RWPE1 (cell line): Measurements from ENCODE around the gene NRIP1.

ENCODE experiments used
- CTCF ChIA-PET: fragments of 350-600 bp; sonication (Branson Sonifier 250); formaldehyde crosslinking; extraction: SDS; loops from one replicate; lab custom pipeline; 2021; lab: Yijun Ruan, JAX
- POLR2A ChIA-PET: fragments of 400-600 bp; formaldehyde crosslinking; extraction: SDS; loops from one replicate; lab custom pipeline; 2020; ENCODE audit warnings: antibody characterized with exemption; ENCODE audit not compliant: low non-redundant PET; lab: Yijun Ruan, JAX
- DNase-seq: peaks from one replicate; pipeline ENCODE4 v3.0.0; 2012; ENCODE audit warnings: low spot score
- H3K27ac ChIP-seq: fragments of 450-650 bp; 2 replicates; pipeline ENCODE4 v1.5.1; 2017
- TF ChIP-seq, protein P1 (sequence below): fragments of 450-650 bp; conservative IDR thresholded peaks from 2 replicates; pipeline ENCODE4 v1.5.1; 2017; ENCODE audit warnings: low read depth, mild to moderate bottlenecking

NRIP1 gene

GRCh38 chr21:15058854-15059263 is 5.9 kb downstream of the NRIP1 start:
- TF ChIP-seq, protein P1, sequence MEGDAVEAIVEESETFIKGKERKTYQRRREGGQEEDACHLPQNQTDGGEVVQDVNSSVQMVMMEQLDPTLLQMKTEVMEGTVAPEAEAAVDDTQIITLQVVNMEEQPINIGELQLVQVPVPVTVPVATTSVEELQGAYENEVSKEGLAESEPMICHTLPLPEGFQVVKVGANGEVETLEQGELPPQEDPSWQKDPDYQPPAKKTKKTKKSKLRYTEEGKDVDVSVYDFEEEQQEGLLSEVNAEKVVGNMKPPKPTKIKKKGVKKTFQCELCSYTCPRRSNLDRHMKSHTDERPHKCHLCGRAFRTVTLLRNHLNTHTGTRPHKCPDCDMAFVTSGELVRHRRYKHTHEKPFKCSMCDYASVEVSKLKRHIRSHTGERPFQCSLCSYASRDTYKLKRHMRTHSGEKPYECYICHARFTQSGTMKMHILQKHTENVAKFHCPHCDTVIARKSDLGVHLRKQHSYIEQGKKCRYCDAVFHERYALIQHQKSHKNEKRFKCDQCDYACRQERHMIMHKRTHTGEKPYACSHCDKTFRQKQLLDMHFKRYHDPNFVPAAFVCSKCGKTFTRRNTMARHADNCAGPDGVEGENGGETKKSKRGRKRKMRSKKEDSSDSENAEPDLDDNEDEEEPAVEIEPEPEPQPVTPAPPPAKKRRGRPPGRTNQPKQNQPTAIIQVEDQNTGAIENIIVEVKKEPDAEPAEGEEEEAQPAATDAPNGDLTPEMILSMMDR = no peak
- peak; percentile 2 for DNase-seq
- POLR2A ChIA-PET = interaction anchor here (0.6 kb wide), 1 partner anchor 327 kb away, joined by 5 read pairs; no protein-coding TSS in a partner anchor
- H3K27ac ChIP-seq = no peak overlapping the region
- CTCF ChIA-PET = interaction anchor here (0.6 to 1.2 kb wide), 3 partner anchors 9 to 499 kb away, joined by 3 to 4 read pairs (median 3); no protein-coding TSS in a partner anchor

- no peak for DNase-seq
- H3K27ac ChIP-seq = no peak overlapping the region
- ChIA-PET CTCF (no interaction called here), POLR2A (no interaction called here)
- TF ChIP-seq, protein P1 = no peak
These were observed 7.5 kb downstream of the NRIP1 start for GRCh38 chr21:15057285-15057684.

- TF ChIP-seq, protein P1 = no peak
- ChIA-PET CTCF (no interaction called here), POLR2A (no interaction called here)
- no peak for DNase-seq
- H3K27ac ChIP-seq = no peak overlapping the region
These were observed 10.1 kb downstream of the NRIP1 start for GRCh38 chr21:15054606-15055239.

- POLR2A ChIA-PET = no interaction called here
- no peak overlapping the region for H3K27ac ChIP-seq
- TF ChIP-seq, protein P1 = no peak
- CTCF ChIA-PET = interaction anchor here (0.5 kb wide), 1 partner anchor 138 kb away, joined by 5 read pairs; no protein-coding TSS in a partner anchor
- DNase-seq = no peak
These were observed 10.7 kb downstream of the NRIP1 start for GRCh38 chr21:15054089-15054488.

- no peak overlapping the region for H3K27ac ChIP-seq
- ChIA-PET CTCF (interaction anchor here (0.5 kb wide), 1 partner anchor 138 kb away, joined by 5 read pairs; no protein-coding TSS in a partner anchor), POLR2A (no interaction called here)
- no peak for DNase-seq
- TF ChIP-seq, protein P1 = no peak
These were observed 11.3 kb downstream of the NRIP1 start for GRCh38 chr21:15053500-15053899.

GRCh38 chr21:15052459-15052763 is 12.4 kb downstream of the NRIP1 start:
- DNase-seq = no peak
- ChIA-PET CTCF (no interaction called here), POLR2A (no interaction called here)
- H3K27ac ChIP-seq = no peak overlapping the region
- TF ChIP-seq, protein P1 = no peak
